C1 segment of cervical spinal cord (tissue), 14 donors: Measurements from ENCODE around the gene MIER3.

ENCODE experiments used
- DNase-seq, 14 donors: peaks; one replicate each; lab custom pipeline; 2025; lab: John Stamatoyannopoulos, UW

The MIER3 gene

DNA sequence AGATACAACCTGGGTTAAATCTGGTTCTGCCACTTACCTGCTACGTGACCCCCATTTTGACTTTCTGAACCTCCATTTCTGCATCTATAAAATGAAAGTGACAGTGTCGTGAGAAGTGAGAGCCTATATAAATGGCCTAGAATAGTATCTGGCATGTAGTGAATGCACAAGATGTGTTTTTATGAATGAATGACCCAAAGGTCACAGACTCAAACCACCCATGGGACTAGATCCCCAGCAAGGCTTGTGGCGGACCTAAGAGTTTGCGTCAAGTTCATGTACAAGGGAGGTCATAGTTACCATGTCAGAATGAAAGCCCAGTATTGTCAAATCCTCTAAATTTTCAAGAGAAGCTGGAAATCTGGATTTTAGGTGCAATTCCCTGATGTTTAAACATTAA lies 53.7 kb downstream of the MIER3 start:
- DNase-seq, result no peak

DNA sequence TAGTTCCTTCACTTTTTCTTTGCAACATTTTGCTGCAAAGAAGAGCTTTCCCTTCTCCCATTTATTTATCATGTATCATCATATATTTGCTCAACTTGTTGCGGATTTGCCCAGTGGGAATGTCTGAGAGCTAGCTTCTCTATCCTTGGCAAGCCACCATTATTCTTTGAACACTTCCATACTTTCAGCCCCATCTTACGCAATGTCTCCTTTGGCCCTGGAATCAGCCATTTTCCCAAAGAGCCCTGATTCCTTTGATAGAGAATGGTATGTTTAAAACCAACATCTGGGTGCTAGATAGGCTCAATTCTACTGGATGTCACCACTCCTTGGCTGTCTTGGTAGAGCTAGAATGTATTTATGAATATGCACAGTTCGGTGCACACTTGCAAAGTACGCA lies 55.2 kb downstream of the MIER3 start:
- DNase-seq, result no peak

DNA sequence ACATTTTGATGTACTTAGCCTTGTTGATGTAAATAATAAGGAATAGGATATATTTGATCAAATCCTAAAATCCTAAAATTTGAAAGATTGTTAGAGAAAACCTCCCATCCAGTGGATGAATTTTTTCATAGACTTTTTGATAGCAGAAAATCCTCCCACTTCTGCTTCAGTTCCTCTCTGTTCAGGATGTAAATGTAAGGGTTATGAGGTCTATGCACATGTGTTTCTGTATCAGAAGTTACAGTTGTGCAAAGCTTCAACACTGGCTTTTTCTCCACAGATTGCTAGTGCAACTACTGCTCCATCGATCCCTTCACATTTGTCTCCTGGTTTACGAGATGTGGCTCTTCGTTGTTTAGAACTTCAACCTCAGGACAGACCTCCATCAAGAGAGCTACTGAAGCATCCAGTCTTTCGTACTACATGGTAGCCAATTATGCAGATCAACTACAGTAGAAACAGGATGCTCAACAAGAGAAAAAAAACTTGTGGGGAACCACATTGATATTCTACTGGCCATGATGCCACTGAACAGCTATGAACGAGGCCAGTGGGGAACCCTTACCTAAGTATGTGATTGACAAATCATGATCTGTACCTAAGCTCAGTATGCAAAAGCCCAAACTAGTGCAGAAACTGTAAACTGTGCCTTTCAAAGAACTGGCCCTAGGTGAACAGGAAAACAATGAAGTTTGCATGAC lies 58.5 kb downstream of the MIER3 start:
- no peak for DNase-seq

DNA sequence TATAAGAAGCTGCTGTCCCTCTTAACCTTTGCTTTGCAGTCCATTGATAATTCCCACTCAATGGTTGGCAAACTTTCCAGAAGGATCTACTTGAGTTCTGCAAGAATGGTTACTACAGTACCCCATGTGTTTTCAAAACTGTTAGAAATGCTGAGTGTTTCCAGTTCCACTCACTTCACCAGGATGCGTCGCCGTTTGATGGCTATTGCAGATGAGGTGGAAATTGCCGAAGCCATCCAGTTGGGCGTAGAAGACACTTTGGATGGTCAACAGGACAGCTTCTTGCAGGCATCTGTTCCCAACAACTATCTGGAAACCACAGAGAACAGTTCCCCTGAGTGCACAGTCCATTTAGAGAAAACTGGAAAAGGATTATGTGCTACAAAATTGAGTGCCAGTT lies 70.4 kb downstream of the MIER3 start:
- no peak for DNase-seq

DNA sequence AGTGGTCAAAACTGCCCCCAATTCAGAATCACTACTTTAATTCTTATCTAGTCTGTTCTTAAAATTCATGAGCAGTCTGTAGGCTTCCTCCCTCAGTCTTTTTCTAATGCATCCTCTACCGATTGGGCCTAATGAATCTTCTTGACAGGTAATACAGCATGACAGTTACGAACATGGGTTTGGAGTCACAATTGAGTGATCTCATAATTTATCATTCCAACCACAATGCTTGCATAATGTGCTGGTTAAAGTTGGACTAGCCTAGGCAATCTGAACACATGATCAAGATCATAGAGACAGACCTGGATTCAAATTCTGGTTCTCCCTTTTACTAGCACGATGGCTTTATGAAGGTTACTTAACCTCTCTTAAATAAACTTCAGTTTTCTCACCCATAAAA lies 75.6 kb downstream of the MIER3 start:
- DNase-seq, result no peak

DNA sequence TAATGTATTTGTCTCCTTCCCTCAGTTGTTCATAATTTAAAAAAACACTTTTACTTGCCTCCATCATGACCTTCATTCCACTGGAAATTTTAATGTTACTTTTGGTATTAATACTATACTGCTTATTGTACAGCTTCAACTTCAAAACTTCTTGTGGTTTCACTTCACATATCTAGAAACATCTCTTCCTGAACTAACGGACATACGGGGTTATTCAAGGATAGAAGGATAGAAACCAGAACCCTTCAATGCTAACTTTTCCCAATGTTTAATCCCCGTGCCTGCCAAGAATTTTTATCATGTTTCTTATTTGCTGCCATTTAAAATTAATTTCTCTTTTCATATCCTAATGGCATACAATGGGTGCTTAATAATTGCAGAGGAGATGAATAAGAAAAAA lies 78.9 kb downstream of the MIER3 start:
- DNase-seq, result no peak

DNA sequence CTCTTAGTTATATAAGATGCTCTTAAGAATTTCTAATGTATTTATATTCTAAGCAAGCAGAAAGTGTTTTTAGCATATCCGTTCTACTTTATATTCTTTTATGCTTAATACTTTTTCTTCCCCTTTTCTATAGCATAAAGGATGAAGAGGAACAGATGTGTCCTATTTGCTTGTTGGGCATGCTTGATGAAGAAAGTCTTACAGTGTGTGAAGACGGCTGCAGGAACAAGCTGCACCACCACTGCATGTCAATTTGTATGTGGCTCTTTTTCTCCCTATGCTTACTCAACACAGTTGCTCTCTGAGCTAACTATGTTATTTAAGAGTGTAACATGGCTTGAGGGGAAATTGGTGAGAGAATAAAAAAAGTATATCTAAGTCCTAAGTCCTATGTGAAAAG lies 80.1 kb downstream of the MIER3 start:
- no peak for DNase-seq
